Subcutaneous adipose tissue (tissue), 4 donors: ENCODE data around the gene FOXP1. TPM values are rescaled to one million over a fixed set of nuclear protein-coding genes. Genes with fewer than 3 reads are reported as not detected.

ENCODE experiments used
- total RNA-seq, 4 donors: library from RNA; depleted of rRNA; stranded (reverse); fragments of >200 nt; gene quantifications; one replicate each; pipeline ENCODE4 v1.1.0, GENCODE V29; 2016
- TF ChIP-seq, protein P1 (sequence below): fragments of 450-650 bp; IDR thresholded peaks from one replicate; pipeline ENCODE4 v1.5.1; 2016; ENCODE audit warnings: low read depth, mild to moderate bottlenecking, control low read depth, antibody characterized with exemption, moderate library complexity

The FOXP1 gene
- total RNA-seq, 4 donors from 2014 or later: 70.5 to 96.7 (median 88.0) TPM

DNA sequence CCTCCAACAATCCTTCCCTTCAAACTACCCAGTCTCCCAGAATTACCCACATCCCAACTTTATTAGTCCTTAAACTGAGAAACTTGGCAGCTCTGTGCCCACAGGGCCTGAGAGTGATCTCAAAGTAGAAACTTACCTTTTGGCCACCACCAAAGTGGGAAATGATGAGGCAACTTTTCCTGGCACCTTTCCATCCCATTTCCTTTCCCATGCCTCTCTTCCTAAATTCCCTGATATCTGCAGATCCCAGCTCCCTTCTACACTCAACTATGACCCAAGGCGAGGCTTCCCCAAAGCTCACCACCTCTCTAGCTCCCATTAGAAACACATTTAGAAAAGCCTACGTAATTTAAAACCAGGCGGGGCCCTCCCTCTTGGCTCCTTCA lies 271.9 kb downstream of the FOXP1 start:
- TF ChIP-seq, protein P1, sequence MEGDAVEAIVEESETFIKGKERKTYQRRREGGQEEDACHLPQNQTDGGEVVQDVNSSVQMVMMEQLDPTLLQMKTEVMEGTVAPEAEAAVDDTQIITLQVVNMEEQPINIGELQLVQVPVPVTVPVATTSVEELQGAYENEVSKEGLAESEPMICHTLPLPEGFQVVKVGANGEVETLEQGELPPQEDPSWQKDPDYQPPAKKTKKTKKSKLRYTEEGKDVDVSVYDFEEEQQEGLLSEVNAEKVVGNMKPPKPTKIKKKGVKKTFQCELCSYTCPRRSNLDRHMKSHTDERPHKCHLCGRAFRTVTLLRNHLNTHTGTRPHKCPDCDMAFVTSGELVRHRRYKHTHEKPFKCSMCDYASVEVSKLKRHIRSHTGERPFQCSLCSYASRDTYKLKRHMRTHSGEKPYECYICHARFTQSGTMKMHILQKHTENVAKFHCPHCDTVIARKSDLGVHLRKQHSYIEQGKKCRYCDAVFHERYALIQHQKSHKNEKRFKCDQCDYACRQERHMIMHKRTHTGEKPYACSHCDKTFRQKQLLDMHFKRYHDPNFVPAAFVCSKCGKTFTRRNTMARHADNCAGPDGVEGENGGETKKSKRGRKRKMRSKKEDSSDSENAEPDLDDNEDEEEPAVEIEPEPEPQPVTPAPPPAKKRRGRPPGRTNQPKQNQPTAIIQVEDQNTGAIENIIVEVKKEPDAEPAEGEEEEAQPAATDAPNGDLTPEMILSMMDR: no peak

DNA sequence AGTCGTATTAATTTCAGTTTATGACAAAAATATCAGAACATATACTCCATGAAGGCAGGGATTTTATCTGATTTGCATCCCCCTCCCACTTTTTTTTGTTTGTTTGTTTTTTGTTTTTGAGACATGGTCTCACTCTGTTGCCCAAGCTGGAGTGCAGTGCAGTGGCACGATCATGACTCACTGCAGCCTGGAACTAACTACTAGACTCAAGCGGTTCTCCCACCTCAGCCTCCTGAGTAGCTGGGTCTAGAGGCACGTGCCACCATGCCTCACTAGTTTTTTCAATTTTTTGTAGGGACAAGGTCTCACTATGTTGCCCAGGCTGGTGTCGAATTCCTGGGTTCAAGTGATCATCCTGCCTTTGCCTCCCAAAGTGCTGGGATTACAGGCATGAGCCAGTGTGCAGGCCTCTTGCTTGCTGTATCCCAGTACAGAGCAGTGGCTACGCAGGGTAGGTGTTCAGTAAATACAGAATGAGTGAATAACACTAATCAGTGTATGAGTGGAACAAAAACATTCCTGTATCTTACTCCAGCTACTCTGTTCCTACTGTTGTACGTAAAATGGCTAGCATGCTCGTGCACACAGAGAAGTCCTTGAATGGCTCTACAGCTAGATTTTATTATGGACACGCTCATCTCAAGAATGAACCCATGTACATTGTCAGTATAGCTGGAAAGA lies 272.4 kb downstream of the FOXP1 start:
- TF ChIP-seq, protein P1: no peak

DNA sequence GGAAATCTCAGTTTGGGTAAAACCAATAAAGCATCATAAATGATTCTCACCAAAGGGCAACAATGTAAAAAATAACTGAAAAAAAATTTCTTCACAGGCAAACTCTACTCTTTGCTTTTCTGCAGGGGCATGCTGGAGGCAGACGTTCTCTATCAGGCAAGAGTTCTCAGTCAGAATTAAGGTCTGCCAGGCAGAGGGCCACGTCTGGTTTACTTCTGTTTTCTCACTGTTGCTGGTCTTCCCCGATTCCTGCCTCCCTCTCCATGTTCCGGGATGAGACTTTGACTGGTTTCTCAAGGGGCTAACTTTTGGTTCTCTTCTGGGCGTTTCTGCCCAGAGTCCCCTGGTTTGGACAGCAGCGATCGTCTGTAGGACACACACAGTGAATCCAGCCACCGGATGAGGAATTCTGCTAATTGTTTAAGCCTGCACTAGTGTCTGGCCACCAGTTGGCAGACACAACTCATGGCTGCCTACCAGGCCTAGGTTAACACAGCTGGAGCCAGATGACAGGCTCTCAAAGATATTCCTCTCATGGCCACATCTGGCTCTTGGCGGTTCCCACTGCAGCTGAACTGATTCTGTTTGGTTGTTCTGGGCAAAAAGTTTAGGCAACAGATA lies 273.1 kb downstream of the FOXP1 start:
- TF ChIP-seq, protein P1: no peak

DNA sequence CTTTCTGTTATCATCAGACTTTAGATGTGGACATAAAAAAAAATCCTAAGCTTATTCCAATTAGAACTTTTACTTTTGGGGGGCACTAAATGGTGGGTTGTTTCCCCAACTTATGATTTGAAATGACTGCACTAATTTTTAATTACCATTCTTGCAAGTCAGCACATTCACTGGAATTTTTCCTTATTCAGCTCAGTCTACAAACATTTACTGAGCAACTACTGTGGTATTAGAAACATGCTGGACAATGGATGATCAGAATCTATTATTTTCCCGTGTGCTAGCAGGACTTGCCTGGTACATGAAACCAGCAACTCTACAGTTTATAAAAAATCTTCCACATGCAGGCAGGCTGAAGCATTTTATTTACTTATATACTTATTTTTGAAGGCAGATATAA lies 273.6 kb downstream of the FOXP1 start:
- TF ChIP-seq, protein P1: no peak

DNA sequence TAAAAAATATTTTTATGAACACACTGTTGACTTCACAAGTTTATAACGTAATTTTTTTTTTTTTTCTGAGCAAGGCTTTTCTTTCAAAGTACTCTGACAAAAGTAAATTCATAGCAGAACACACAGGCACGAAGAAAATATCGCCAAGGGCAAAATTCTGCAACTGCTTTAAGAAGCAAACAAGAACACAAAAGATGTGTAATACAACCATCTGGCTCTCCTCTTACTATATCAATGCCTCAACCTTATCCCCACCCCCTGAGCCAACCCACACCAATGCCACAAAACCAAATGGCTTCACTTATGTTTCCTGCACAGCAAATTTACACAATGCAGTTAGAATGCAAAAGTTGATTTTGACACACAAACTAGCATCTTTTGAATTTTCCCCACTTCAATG lies 274.2 kb downstream of the FOXP1 start:
- TF ChIP-seq, protein P1: no peak

DNA sequence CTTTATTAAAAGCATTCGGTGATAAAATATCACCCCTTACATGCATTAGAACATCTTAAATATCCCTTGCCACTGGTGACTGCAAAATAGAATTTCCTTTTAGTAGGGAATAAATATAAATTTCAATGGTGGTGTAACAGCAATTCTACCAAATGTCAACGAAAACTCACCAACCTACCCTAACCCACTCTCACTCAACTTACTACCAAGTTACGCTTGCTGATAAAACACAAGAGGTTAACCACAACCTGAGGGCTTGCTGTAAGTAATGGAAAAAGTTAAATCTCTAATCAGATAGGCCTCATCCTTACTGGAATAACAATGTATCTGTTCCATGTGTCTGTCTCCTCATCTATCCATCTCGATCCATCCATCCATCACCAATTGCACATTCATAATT lies 274.7 kb downstream of the FOXP1 start:
- TF ChIP-seq, protein P1: no peak

DNA sequence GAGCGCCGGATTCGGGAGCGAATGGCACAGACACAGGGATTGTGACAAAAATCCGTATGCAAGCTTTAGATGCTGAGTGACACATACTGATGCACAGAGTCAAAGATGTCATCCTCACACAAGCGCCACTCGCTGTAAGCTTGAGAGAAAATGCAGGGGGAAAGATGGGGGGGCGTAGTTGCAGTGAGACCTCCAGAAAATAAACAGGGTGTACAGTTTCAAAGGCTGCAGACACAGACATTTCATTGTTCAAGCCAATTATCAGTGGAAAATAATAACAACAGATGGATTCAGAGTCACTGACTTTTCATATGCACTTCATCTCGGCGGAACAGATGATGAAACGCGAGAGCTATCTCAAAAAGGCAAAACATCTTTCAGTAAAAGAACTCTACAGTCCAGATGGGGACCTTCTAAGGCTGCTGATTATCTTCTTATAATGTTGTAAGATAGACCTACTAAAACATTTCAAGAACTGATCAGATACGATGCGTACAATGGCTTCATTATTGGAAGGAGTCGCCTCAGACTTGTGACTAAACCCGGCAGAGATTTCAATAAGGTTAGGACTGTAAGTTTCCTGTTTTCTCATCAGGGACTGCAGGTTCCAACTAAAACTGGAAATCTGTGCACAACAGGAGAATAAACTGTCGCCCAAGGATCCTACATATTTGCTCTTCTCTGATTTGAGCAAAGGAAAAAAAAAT lies 275.4 kb downstream of the FOXP1 start:
- TF ChIP-seq, protein P1: no peak
